GM10266 (cell line): ENCODE results near the gene DOCK7.
"Not testable (repeated sequence)": the region's sequence is repeated elsewhere in the genome, so short reads cannot be mapped to it uniquely, and the experiment has no call there.

Source experiments
- DNase-seq: peaks from one replicate; pipeline ENCODE4 v3.0.0; 2012; ENCODE audit errors: extremely low spot score
- TF ChIP-seq, protein P1 (sequence below): IDR thresholded peaks from 2 replicates; pipeline ENCODE4 v1.5.1; 2012; ENCODE audit warnings: mild to moderate bottlenecking, low read depth; ENCODE audit not compliant: control insufficient read depth, insufficient read depth; ENCODE audit errors: missing control alignments

DOCK7 gene

DNA sequence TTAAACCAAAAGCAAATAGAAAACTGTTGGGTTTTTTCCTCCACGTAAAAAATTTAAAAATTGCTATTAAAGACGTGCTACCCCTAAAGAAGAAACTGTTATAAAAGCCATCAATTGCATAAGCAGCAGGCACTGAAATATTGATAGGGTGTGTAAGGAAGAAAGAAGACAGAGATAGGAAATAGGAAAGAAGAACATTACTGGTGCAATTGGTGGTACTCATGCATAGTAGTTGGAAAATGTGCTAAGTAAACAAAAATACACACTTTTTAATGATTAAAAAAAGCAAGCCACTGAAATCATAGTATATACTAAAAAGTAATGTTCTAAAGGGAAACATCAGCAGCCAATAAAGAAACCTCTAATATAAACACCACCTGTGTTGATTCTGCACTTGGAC, 143.6 kb downstream of the DOCK7 start:
- TF ChIP-seq, protein P1, sequence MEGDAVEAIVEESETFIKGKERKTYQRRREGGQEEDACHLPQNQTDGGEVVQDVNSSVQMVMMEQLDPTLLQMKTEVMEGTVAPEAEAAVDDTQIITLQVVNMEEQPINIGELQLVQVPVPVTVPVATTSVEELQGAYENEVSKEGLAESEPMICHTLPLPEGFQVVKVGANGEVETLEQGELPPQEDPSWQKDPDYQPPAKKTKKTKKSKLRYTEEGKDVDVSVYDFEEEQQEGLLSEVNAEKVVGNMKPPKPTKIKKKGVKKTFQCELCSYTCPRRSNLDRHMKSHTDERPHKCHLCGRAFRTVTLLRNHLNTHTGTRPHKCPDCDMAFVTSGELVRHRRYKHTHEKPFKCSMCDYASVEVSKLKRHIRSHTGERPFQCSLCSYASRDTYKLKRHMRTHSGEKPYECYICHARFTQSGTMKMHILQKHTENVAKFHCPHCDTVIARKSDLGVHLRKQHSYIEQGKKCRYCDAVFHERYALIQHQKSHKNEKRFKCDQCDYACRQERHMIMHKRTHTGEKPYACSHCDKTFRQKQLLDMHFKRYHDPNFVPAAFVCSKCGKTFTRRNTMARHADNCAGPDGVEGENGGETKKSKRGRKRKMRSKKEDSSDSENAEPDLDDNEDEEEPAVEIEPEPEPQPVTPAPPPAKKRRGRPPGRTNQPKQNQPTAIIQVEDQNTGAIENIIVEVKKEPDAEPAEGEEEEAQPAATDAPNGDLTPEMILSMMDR, result no peak
- no peak for DNase-seq

DNA sequence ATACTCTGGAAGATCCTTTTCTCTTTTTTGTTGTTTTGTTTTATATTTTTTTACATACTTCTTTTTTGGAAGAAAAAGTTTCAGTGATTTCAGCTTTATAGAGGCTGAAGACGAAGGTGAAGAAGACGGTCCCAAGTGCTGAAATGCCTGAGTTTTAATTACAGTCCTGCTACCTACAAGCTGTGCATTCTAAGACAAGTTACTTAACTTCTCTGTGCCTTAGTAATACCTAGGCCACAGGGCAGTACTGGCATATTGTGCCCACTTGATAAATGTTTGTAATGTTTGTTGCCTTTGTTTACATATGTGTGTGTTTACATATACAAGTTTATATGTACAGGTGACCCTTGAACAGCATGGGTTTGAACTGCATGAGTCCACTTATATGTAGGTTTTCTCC, 147.1 kb downstream of the DOCK7 start:
- no peak for DNase-seq
- TF ChIP-seq, protein P1, result no peak

DNA sequence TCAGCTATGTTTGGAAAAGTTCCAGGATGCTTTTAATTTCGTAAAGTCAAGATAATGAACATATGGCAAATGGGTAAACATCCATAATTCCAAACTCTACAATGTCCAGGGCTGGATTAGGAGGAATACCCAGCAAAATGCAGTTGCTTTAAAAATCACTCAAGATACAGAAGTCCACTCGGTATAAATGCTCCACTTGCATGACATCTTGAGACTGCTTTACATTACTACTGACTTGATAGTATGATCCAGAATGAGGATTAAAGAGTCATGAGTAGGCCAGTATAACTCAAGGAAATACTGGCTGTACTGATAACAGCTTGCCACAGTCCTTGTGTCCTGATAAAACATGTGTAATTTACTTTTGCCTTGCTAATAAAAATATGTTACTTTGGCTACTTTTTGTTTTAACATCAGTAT, 149.1 kb downstream of the DOCK7 start:
- DNase-seq, result no peak
- TF ChIP-seq, protein P1, result no peak

DNA sequence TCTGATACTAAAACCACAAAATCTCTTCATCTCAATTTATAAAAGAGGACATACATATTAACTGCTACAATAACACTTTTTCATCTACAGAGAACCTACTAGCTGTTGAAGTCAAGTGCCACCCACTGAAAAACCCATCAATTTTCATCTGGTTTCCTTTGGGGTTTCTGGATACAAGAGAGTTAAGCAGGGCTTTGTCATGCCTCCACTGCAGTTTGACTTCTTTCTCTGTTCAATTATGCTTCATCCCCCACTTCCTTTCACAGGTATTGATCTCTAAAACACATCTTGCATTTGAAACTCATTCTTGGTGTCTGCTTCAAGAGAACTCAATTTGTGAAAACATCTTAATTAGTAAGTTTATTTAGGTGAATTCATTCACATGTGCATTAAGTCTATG, 151.3 kb downstream of the DOCK7 start:
- no peak for DNase-seq
- TF ChIP-seq, protein P1, result no peak

DNA sequence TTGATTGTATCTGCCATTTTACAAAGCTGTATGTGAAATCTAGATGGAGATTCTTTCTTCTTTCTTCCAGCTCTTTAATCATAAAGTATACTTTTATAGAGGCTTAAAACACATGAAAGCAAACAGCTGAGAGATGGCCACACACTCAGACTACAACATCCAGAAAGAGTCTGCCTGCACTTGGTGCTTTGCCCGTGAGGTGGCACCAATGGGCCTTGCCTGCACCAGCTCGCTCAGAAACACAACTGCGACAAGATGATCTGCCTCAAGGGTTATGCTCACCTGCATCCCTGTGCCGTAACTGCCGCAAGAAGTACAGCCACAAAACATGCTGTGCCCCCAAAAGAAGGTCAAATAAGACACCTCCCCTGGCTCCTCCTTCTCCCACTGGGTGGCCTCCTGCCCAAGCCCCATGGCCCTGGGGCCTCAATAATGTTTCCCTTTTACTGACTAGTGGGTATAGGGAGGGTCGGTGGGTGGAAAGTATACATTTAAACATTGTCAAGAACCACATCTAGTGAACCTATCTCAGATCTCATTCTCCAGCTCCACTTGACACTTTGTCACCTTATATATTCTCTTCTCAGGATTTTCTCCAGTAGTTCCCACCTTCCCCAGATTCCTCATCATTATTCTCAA, 157.6 kb downstream of the DOCK7 start:
- no peak for DNase-seq
- TF ChIP-seq, protein P1, result peak; percentile 13

DNA sequence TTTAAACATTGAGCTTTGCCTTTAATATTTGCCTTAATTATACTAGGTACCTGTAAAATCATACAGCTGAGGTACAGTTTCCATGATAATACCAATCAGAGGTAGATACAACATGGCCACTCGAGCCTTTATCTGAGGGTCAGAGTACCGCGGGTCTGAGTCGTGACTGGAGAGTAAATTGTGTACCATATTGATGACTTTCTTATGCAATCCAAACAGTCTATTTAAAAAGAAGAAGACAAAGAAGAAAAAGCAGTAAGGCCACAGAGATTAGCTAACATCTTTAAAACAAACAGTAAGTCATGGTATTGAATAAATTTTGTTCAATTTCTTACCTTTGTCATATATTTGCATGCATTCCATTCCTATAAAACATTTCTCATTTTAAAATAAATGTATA, 159.0 kb downstream of the DOCK7 start:
- DNase-seq, result no peak
- TF ChIP-seq, protein P1, result no peak

DNA sequence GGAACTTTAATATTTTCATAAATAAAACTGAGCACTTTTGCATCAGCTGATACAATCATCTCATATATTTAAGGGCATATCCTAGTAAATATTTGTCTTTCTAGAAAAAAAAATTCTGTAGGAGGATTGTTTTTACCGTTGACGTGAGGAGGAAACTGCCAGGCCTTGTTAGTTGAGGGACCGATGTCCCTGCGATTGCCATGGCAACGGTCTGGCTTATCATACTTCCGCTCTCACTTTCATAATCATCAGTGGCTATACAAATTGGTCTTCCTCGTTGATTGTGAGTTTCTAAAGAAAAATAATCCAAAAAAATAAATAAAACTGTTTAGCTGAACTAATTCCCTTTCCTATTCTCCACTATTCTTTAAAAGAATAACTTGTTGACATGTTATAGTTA, 160.2 kb downstream of the DOCK7 start:
- no peak for DNase-seq
- TF ChIP-seq, protein P1, result no peak

DNA sequence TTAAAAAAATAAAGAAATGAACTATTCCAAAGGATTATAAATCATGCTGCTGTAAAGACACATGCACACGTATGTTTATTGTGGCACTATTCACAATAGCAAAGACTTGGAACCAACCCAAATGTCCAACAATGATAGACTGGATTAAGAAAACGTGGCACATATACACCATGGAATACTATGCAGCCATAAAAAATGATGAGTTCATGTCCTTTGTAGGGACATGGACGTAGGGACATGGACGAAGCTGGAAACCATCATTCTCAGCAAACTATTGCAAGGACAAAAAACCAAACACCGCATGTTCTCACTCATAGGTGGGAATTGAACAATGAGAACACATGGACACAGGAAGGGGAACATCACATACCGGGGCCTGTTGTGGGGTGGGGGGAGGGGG, 160.8 kb downstream of the DOCK7 start:
- DNase-seq, result not testable (repeated sequence)
